B cell (primary cell): ENCODE data around the gene CAPN10. TPM values are rescaled to one million over a fixed set of nuclear protein-coding genes. Genes with fewer than 3 reads are reported as not detected.

Experiments used
- ATAC-seq: fragments of 200-7000 bp; cut with Tn5 transposase; one replicate; pipeline ENCODE4 v1.10.0; 2021; ENCODE audit warnings: low read depth, mild to moderate bottlenecking, moderate number of reproducible peaks, moderate library complexity
- CTCF ChIA-PET: fragments of 350-600 bp; sonication (Branson Sonifier 250); formaldehyde crosslinking; loops from one replicate; lab custom pipeline; 2021; ENCODE audit warnings: antibody characterized with exemption, inconsistent platforms; lab: Charles Lee
- POLR2A ChIA-PET: fragments of 350-600 bp; sonication (Branson Sonifier 250); formaldehyde crosslinking; loops from one replicate; lab custom pipeline; 2021; ENCODE audit warnings: antibody characterized with exemption; lab: Charles Lee
- DNase-seq: peaks from one replicate; pipeline ENCODE4 v3.0.0; 2013
- H2AFZ ChIP-seq: 2 replicates; pipeline ENCODE4 v1.6.1; 2012; ENCODE audit warnings: mild to moderate bottlenecking, low read depth, low read length; ENCODE audit not compliant: insufficient read depth, poor library complexity, severe bottlenecking
- H3K27ac ChIP-seq, 2 donors: 1 replicate in 1 of 2; 2 replicates in 1 of 2; pipeline ENCODE4 v1.5.1; 2012 to 2013; ENCODE audit warnings: low read length in 2 of 2, mild to moderate bottlenecking in 2 of 2, moderate library complexity in 1 of 2
- H3K27me3 ChIP-seq, 4 experiments: fragments of 200-600 bp in 1 of 4; sonication (generic) in 1 of 4; replicated peaks in 1 of 4; 1 replicate in 2 of 4; 2 replicates in 2 of 4; pipeline versions ENCODE4 v1.6.1 to v1.7.0; 2013 to 2016; ENCODE audit warnings: low read length in 3 of 4, mild to moderate bottlenecking in 2 of 4, mixed read lengths in 1 of 4, moderate library complexity in 1 of 4; ENCODE audit not compliant: insufficient read depth in 4 of 4, control insufficient read depth in 3 of 4; ENCODE audit errors: control extremely low read depth in 1 of 4
- H3K36me3 ChIP-seq, 2 experiments: replicated peaks in 1 of 2; 1 replicate in 1 of 2; 2 replicates in 1 of 2; pipeline versions ENCODE4 v1.6.1 to v1.7.1; 2013; ENCODE audit warnings: low read length in 1 of 2; ENCODE audit not compliant: insufficient read depth in 2 of 2, control insufficient read depth in 1 of 2; ENCODE audit errors: control extremely low read depth in 1 of 2, extremely low read depth in 1 of 2
- H3K4me1 ChIP-seq, 2 donors: fragments of 200-600 bp in 1 of 2; sonication (generic) in 1 of 2; 1 replicate in 1 of 2; 2 replicates in 1 of 2; pipeline versions ENCODE4 v1.5.1 to v1.6.1; 2013 to 2017; ENCODE audit warnings: low read length in 2 of 2; ENCODE audit not compliant: control insufficient read depth in 2 of 2, insufficient read depth in 2 of 2
- H3K4me2 ChIP-seq: replicated peaks from 2 replicates; pipeline ENCODE3; 2012; ENCODE audit warnings: mild to moderate bottlenecking, low read depth, low read length; ENCODE audit not compliant: poor library complexity, severe bottlenecking
- H3K4me3 ChIP-seq, 5 experiments: fragments of 200-600 bp in 1 of 5; sonication (generic) in 1 of 5; 1 replicate in 3 of 5; 2 replicates in 2 of 5; pipeline versions ENCODE4 v1.5.1 to v1.7.0; 2011 to 2016; ENCODE audit warnings: low read length in 4 of 5, mild to moderate bottlenecking in 4 of 5, low read depth in 2 of 5, control low read depth in 1 of 5, moderate library complexity in 1 of 5; ENCODE audit not compliant: insufficient read depth in 1 of 5; ENCODE audit errors: control extremely low read depth in 1 of 5, extremely low read depth in 1 of 5
- H3K79me2 ChIP-seq: fragments of 200-600 bp; sonication (generic); one replicate; pipeline ENCODE4 v1.6.0; 2016; ENCODE audit warnings: low read length; ENCODE audit not compliant: control insufficient read depth, insufficient read depth
- H3K9ac ChIP-seq: fragments of 200-600 bp; sonication (generic); 2 replicates; pipeline ENCODE4 v1.6.1; 2017; ENCODE audit warnings: mild to moderate bottlenecking, low read length, moderate library complexity
- H3K9me3 ChIP-seq, 3 donors: one replicate each; pipeline versions ENCODE4 v1.6.1 to v1.7.1; 2013; ENCODE audit warnings: low read length in 2 of 3; ENCODE audit not compliant: control insufficient read depth in 2 of 3, insufficient read depth in 1 of 3; ENCODE audit errors: control extremely low read depth in 1 of 3
- H4K20me1 ChIP-seq: 2 replicates; pipeline ENCODE4 v1.6.0; 2012; ENCODE audit warnings: mild to moderate bottlenecking, low read length; ENCODE audit not compliant: insufficient read depth, control insufficient read depth, poor library complexity, severe bottlenecking
- H3K27ac Mint-ChIP-seq: one replicate; pipeline ENCODE4 v1.8.0; 2021; ENCODE audit warnings: mixed read lengths
- H3K27me3 Mint-ChIP-seq: one replicate; pipeline ENCODE4 v1.8.0; 2021; ENCODE audit warnings: mixed read lengths
- H3K4me1 Mint-ChIP-seq: one replicate; pipeline ENCODE4 v1.8.0; 2021; ENCODE audit warnings: mixed read lengths
- H3K4me3 Mint-ChIP-seq: one replicate; pipeline ENCODE4 v1.8.0; 2021; ENCODE audit warnings: mixed read lengths
- H3K9me3 Mint-ChIP-seq: one replicate; pipeline ENCODE4 v1.8.0; 2022; ENCODE audit warnings: mixed read lengths; ENCODE audit not compliant: insufficient read depth
- EZH2 ChIP-seq: IDR thresholded peaks from 2 replicates; pipeline ENCODE4 v1.6.1; 2012; ENCODE audit warnings: borderline replicate concordance, low read depth, mild to moderate bottlenecking, moderate library complexity, low read length; ENCODE audit not compliant: insufficient read depth, poor library complexity, severe bottlenecking
- WGBS: methylation state at CpG from one replicate; pipeline ENCODE4 v1.1.5; 2013; ENCODE audit warnings: missing lambda C conversion rate; ENCODE audit not compliant: insufficient coverage; 5-methylcytosine and 5-hydroxymethylcytosine counted together
- intact Hi-C: fragments of 100-400 bp; cut with micrococcal nuclease; formaldehyde crosslinking; loops from one replicate; pipeline ENCODE4 v1.10.0; 2022
- polyA plus RNA-seq: library from polyadenylated mRNA; depleted of rRNA; stranded (reverse); fragments of >200 nt; gene quantifications from 2 replicates; pipeline ENCODE4 v1.2.3, GENCODE V29; 2012
- total RNA-seq, 2 donors: library from RNA; stranded (reverse); fragments of 120-200 nt in 1 of 2; gene quantifications; 1 replicate in 1 of 2; 2 replicates in 1 of 2; pipeline versions ENCODE4 v1.2.3 to v1.2.4, GENCODE V29; 2013 to 2022
- TF ChIP-seq, protein P1 (sequence below): fragments of 200-600 bp; IDR thresholded peaks from one replicate; pipeline ENCODE4 v1.8.0; 2022; ENCODE audit warnings: antibody characterized with exemption, mild to moderate bottlenecking

CAPN10 gene
- total and polyA plus RNA-seq, 2 donors (not counting 1 experiment from before 2014, with no cell fraction given) = 73.4 to 92.1 TPM

DNA sequence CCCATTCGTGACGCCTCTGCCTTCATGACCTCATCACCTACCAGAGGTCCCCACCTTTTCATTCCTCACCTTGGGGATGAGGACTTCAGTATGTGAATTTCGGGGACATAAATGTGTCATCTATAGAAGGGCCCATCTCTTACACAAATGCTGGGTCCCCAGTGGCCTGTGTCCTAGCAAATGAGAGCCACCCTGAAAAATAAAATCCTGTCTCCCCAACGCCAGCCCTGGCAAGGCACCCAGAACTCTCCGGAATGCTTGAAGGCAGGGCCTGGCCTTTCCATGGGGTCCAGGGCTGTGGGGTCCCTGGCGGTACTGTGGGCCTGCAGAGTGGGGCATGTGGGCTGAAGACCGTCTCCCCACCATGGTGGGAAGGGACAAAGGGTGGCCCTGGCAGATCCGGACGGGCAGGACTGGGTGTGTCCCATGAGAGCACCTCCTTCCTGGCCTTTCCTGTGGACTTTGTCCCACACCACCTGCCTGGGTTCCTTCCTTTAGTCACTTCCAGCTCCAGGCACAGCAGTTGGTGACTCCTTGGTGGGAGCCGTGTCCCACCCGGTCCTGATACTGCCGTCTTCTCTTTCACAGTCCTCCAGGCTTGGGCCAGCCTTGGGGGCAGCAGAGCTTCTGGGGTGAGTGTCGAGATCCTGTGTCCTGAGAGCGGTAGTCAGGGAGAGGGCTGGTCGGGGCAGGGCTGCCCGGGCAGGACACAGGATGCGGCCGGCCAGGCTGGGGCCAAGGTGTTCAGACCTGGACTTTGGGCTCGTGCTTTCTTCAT, 18.6 kb downstream of the CAPN10 start:
- no peak overlapping the region for H3K4me3 Mint-ChIP-seq
- no peak for ATAC-seq
- no peak overlapping the region for H3K4me2 ChIP-seq

More for the DNA sequence above, 18.6 kb downstream of the CAPN10 start:
- intact Hi-C loops = no loop called here
- Histone ChIP-seq H3K4me1 (no peaks in the 10 kb centered on the region), H3K79me2 (no peaks in the 10 kb centered on the region), H3K4me3 (no peak overlapping the region), H3K36me3 (no peaks in the 10 kb centered on the region), H3K9ac (no peak overlapping the region), H3K9me3 (no peaks in the 10 kb centered on the region), H4K20me1 (no peaks in the 10 kb centered on the region), H2AFZ (no peak overlapping the region), H3K27ac (no peak overlapping the region), H3K27me3 (no peaks in the 10 kb centered on the region)
- TF ChIP-seq, protein P1, sequence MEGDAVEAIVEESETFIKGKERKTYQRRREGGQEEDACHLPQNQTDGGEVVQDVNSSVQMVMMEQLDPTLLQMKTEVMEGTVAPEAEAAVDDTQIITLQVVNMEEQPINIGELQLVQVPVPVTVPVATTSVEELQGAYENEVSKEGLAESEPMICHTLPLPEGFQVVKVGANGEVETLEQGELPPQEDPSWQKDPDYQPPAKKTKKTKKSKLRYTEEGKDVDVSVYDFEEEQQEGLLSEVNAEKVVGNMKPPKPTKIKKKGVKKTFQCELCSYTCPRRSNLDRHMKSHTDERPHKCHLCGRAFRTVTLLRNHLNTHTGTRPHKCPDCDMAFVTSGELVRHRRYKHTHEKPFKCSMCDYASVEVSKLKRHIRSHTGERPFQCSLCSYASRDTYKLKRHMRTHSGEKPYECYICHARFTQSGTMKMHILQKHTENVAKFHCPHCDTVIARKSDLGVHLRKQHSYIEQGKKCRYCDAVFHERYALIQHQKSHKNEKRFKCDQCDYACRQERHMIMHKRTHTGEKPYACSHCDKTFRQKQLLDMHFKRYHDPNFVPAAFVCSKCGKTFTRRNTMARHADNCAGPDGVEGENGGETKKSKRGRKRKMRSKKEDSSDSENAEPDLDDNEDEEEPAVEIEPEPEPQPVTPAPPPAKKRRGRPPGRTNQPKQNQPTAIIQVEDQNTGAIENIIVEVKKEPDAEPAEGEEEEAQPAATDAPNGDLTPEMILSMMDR = no peak
- no peak for TF ChIP-seq EZH2
- CTCF ChIA-PET = no interaction called here
- H3K27me3 Mint-ChIP-seq = no peaks in the 10 kb centered on the region
- H3K27ac Mint-ChIP-seq = no peak overlapping the region
- H3K4me1 Mint-ChIP-seq = no peaks in the 10 kb centered on the region
- 97% methylated on average over 16 of the region's 19 CpGs for WGBS
- no peak for DNase-seq
- no peaks in the 10 kb centered on the region for H3K9me3 Mint-ChIP-seq
- POLR2A ChIA-PET = no interaction called here
